Measurements from ENCODE around the gene FAM174A.

The FAM174A gene

DNA sequence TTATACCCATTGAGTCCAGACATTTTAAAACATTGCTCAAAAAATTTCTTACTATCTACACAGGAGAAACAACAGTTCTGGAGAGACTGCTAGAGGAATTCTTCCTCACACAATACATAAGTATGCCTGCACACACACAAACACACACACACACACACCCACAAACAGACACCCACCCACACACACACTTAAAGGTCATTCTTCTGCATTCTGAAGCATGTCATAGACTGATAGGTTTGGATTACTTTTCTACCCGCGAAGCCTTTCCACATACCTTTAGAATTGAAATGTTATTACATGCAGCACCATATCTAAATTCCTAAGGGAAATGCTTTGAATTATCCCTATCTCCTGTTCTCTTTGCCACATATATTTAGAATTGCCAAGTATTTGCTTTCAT is 80.2 kb downstream of the FAM174A start:
- no peak for TF ChIP-seq CTCF (IDR thresholded peaks at IDR 0.05; ENCODE audit: low read depth, low read length)
- no peak for DNase-seq
- H3K27me3 ChIP-seq = no peaks in the 10 kb centered on the region
- no peaks in the 10 kb centered on the region for H3K9me3 ChIP-seq
- no peaks in the 10 kb centered on the region for H3K36me3 ChIP-seq
- H3K4me3 ChIP-seq (ENCODE audit: low read depth, low read length) = no peak overlapping the region
- H3K4me1 ChIP-seq = no peaks in the 10 kb centered on the region

DNA sequence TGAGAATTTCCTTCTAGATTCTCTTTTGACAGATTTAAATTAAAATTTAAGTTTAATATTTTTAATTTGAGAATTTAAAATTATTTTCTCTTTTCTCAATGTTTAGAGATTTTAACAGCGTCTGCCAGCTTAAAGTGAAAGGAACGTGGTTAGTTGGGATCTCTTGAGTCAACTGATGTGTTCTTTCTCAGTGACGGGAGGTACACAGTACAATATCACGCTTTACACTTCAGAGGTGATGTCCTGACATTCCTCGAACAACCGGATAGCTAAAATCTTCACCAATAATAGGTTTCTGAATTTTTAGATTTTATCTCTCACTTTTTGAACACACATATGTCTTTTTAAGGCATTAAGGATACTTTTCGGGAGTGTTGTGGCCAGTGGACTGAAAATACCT is 81.1 kb downstream of the FAM174A start:
- H3K27me3 ChIP-seq = no peaks in the 10 kb centered on the region
- DNase-seq = no peak
- no peaks in the 10 kb centered on the region for H3K36me3 ChIP-seq
- TF ChIP-seq CTCF (IDR thresholded peaks at IDR 0.05; ENCODE audit: low read depth, low read length) = no peak
- no peak overlapping the region for H3K4me3 ChIP-seq (ENCODE audit: low read depth, low read length)
- H3K9me3 ChIP-seq = no peaks in the 10 kb centered on the region
- no peaks in the 10 kb centered on the region for H3K4me1 ChIP-seq

DNA sequence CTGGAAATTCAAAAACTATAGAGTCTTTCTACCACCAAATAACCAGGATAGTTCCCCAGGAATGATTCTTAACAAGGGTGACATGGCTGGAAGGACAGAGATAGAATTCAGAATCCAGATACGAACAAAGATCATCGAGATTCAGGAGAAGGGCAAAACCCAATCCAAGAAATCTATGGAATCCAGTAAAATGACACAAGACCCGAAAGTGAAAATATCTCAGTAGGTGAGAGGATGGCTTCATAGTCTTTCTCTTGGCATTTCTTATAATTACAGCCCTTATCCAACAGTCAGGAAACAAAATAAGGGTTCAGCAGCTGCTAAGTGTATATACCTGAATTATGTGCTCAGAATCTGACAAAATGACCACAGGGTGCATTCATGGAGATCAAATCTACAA is 81.8 kb downstream of the FAM174A start:
- no peak for DNase-seq
- Histone ChIP-seq H3K4me1 (no peaks in the 10 kb centered on the region), H3K27me3 (no peaks in the 10 kb centered on the region), H3K9me3 (no peaks in the 10 kb centered on the region), H3K36me3 (no peaks in the 10 kb centered on the region), H3K4me3 (ENCODE audit: low read depth, low read length) (no peak overlapping the region)
- no peak for TF ChIP-seq CTCF (IDR thresholded peaks at IDR 0.05; ENCODE audit: low read depth, low read length)

GRCh38 chr5:100623719-100624118 is 88.5 kb downstream of the FAM174A start:
- H3K27me3 ChIP-seq = no peaks in the 10 kb centered on the region
- H3K4me3 ChIP-seq (ENCODE audit: low read depth, low read length) = no peak overlapping the region
- no peaks in the 10 kb centered on the region for H3K36me3 ChIP-seq
- TF ChIP-seq CTCF (IDR thresholded peaks at IDR 0.05; ENCODE audit: low read depth, low read length) = peak; percentile 59
- H3K4me1 ChIP-seq = no peaks in the 10 kb centered on the region; the same call in 1 of the 2 replicates
- no peaks in the 10 kb centered on the region for H3K9me3 ChIP-seq
- no peak for DNase-seq

GRCh38 chr5:100634937-100635534 is 99.9 kb downstream of the FAM174A start:
- no peak overlapping the region for H3K4me3 ChIP-seq (ENCODE audit: low read depth, low read length)
- H3K4me1 ChIP-seq = no peaks in the 10 kb centered on the region
- DNase-seq = no peak
- H3K9me3 ChIP-seq = no peaks in the 10 kb centered on the region
- no peaks in the 10 kb centered on the region for H3K36me3 ChIP-seq
- no peaks in the 10 kb centered on the region for H3K27me3 ChIP-seq
- no peak for TF ChIP-seq CTCF (IDR thresholded peaks at IDR 0.05; ENCODE audit: low read depth, low read length)

Data from BE2C (cell line).